Stimulated activated naive CD4-positive, alpha-beta T cell treated with Interleukin-2 at 50 U/mL for 16 hours (primary cell): ENCODE data around the gene BORCS5.
"Not testable (repeated sequence)": the region's sequence is repeated elsewhere in the genome, so short reads cannot be mapped to it uniquely, and the experiment has no call there.

Experiments
- DNase-seq: peaks from one replicate; lab custom pipeline; 2025; lab: John Stamatoyannopoulos, UW

BORCS5 gene

GRCh38 chr12:12393171-12393570 is 36.3 kb downstream of the BORCS5 start:
- DNase-seq: no peak

GRCh38 chr12:12396694-12397093 is 39.8 kb downstream of the BORCS5 start:
- no peak for DNase-seq

GRCh38 chr12:12397184-12397583 is 40.3 kb downstream of the BORCS5 start:
- DNase-seq: no peak

GRCh38 chr12:12398026-12398859 is 41.4 kb downstream of the BORCS5 start:
- no peak for DNase-seq

- no peak for DNase-seq
Observed at GRCh38 chr12:12399161-12399560, 42.3 kb downstream of the BORCS5 start.

GRCh38 chr12:12399776-12400305 is 43.0 kb downstream of the BORCS5 start:
- no peak for DNase-seq

GRCh38 chr12:12400793-12401192 is 43.9 kb downstream of the BORCS5 start:
- no peak for DNase-seq

GRCh38 chr12:12403264-12404248 is 46.7 kb downstream of the BORCS5 start:
- DNase-seq: no peak

GRCh38 chr12:12404297-12404696 is 47.4 kb downstream of the BORCS5 start:
- no peak for DNase-seq

- no peak for DNase-seq
Observed at GRCh38 chr12:12405882-12406281, 49.0 kb downstream of the BORCS5 start.

GRCh38 chr12:12406762-12407161 is 49.9 kb downstream of the BORCS5 start:
- DNase-seq: no peak

- no peak for DNase-seq
Observed at GRCh38 chr12:12408265-12408690, 51.4 kb downstream of the BORCS5 start.

- not testable (repeated sequence) for DNase-seq
Observed at GRCh38 chr12:12409337-12409736, 52.5 kb downstream of the BORCS5 start.

GRCh38 chr12:12415886-12416285 is 59.0 kb downstream of the BORCS5 start:
- no peak for DNase-seq

- DNase-seq: not testable (repeated sequence)
Observed at GRCh38 chr12:12419165-12419564, 62.3 kb downstream of the BORCS5 start.

- DNase-seq: no peak
Observed at GRCh38 chr12:12423367-12423766, 66.5 kb downstream of the BORCS5 start.

- no peak for DNase-seq
Observed at GRCh38 chr12:12425001-12425400, 68.1 kb downstream of the BORCS5 start.

GRCh38 chr12:12425616-12426015 is 68.7 kb downstream of the BORCS5 start:
- DNase-seq: no peak

GRCh38 chr12:12427568-12427967 is 70.7 kb downstream of the BORCS5 start:
- DNase-seq: no peak

- DNase-seq: no peak
Observed at GRCh38 chr12:12428047-12428446, 71.2 kb downstream of the BORCS5 start.

- no peak for DNase-seq
Observed at GRCh38 chr12:12428961-12429657, 72.2 kb downstream of the BORCS5 start.

- no peak for DNase-seq
Observed at GRCh38 chr12:12432364-12432763, 75.5 kb downstream of the BORCS5 start.
